GM23338 (cell line): ENCODE results near the gene AFAP1. TPM values are rescaled to one million over a fixed set of nuclear protein-coding genes. Genes with fewer than 3 reads are reported as not detected.

Experiments used
- ATAC-seq: fragments of 200-7000 bp; cut with Tn5 transposase; 3 replicates; pipeline ENCODE4 v1.9.1; 2020
- DNase-seq: peaks from one replicate; pipeline ENCODE4 v3.0.0-alpha.2; 2015; ENCODE audit warnings: low spot score
- H2AFZ ChIP-seq: fragments of 200-600 bp; sonication (generic); 2 replicates; pipeline ENCODE4 v1.8.0; 2016; ENCODE audit warnings: antibody characterized with exemption, mild to moderate bottlenecking, moderate library complexity
- H3F3A ChIP-seq: fragments of 200-600 bp; sonication (generic); replicated peaks from 2 replicates; pipeline ENCODE4 v1.8.0; 2017; ENCODE audit warnings: antibody characterized with exemption, mixed run types, low read depth
- H3K27ac ChIP-seq: fragments of 200-600 bp; sonication (generic); 2 replicates; pipeline ENCODE4 v1.6.1; 2016; ENCODE audit warnings: low read depth
- H3K27me3 ChIP-seq: fragments of 200-600 bp; sonication (generic); 2 replicates; pipeline ENCODE4 v1.8.0; 2016; ENCODE audit warnings: mild to moderate bottlenecking, mixed run types, moderate library complexity; ENCODE audit not compliant: insufficient read depth
- H3K36me3 ChIP-seq: fragments of 200-600 bp; sonication (generic); 2 replicates; pipeline ENCODE4 v1.8.0; 2016; ENCODE audit warnings: mild to moderate bottlenecking; ENCODE audit not compliant: insufficient read depth
- H3K4me1 ChIP-seq: fragments of 200-600 bp; sonication (generic); 2 replicates; pipeline ENCODE4 v1.8.0; 2016; ENCODE audit warnings: mild to moderate bottlenecking, moderate library complexity; ENCODE audit not compliant: insufficient read depth
- H3K4me2 ChIP-seq: fragments of 200-600 bp; sonication (generic); 2 replicates; pipeline ENCODE4 v1.7.1; 2017; ENCODE audit warnings: mixed run types
- H3K4me3 ChIP-seq: fragments of 200-600 bp; sonication (generic); 2 replicates; pipeline ENCODE4 v1.6.1; 2016; ENCODE audit warnings: mixed run types
- H3K79me2 ChIP-seq: fragments of 200-600 bp; sonication (generic); replicated peaks from 2 replicates; pipeline ENCODE4 v1.8.0; 2017; ENCODE audit warnings: mild to moderate bottlenecking; ENCODE audit not compliant: insufficient read depth
- H3K9me2 ChIP-seq: fragments of 200-600 bp; sonication (generic); 2 replicates; pipeline ENCODE4 v1.8.0; 2017; ENCODE audit not compliant: insufficient read depth
- H4K20me1 ChIP-seq: fragments of 200-600 bp; sonication (generic); replicated peaks from 2 replicates; pipeline ENCODE4 v1.8.0; 2017; ENCODE audit warnings: mild to moderate bottlenecking; ENCODE audit not compliant: insufficient read depth
- H3K27ac Mint-ChIP-seq: 2 replicates; pipeline ENCODE4 v1.8.0; 2020; ENCODE audit warnings: inconsistent platforms, mild to moderate bottlenecking, moderate library complexity, mixed read lengths
- H3K27me3 Mint-ChIP-seq: 3 replicates; pipeline ENCODE4 v1.8.0; 2022; ENCODE audit warnings: low read depth, mild to moderate bottlenecking, moderate library complexity, mixed read lengths, inconsistent platforms; ENCODE audit not compliant: insufficient read depth, poor library complexity
- H3K36me3 Mint-ChIP-seq: 3 replicates; pipeline ENCODE4 v1.8.0; 2021; ENCODE audit warnings: low read depth, mild to moderate bottlenecking, inconsistent platforms, moderate library complexity, mixed read lengths
- H3K4me1 Mint-ChIP-seq: 3 replicates; pipeline ENCODE4 v1.8.0; 2020; ENCODE audit warnings: mild to moderate bottlenecking, inconsistent platforms, mixed read lengths
- H3K4me3 Mint-ChIP-seq: 3 replicates; pipeline ENCODE4 v1.8.0; 2021; ENCODE audit warnings: moderate library complexity, mild to moderate bottlenecking, inconsistent platforms, mixed read lengths
- H3K9me3 Mint-ChIP-seq: 3 replicates; pipeline ENCODE4 v1.8.0; 2020; ENCODE audit warnings: moderate library complexity, mild to moderate bottlenecking, inconsistent platforms, mixed read lengths
- CREB1 ChIP-seq: fragments of 250-450 bp; sonication (Bioruptor Pico); IDR thresholded peaks from 2 replicates; pipeline ENCODE4 v1.5.0; 2020; ENCODE audit warnings: low read depth, mild to moderate bottlenecking, moderate library complexity
- CTCF ChIP-seq, 2 experiments: fragments of 200-600 bp in 1 of 2; sonication (generic) in 1 of 2; conservative IDR thresholded peaks; 2 replicates each; pipeline versions ENCODE4 v1.5.1 to v1.6.1; 2016 to 2017; ENCODE audit warnings: antibody characterized with exemption in 2 of 2, low read depth in 2 of 2, mild to moderate bottlenecking in 2 of 2, moderate library complexity in 1 of 2
- ETS1 ChIP-seq: IDR thresholded peaks from 2 replicates; pipeline ENCODE4 v1.6.1; 2016; ENCODE audit warnings: antibody characterized with exemption
- EZH2 ChIP-seq: fragments of 200-600 bp; sonication (generic); IDR thresholded peaks from one replicate; pipeline ENCODE4 v1.8.0; 2017; ENCODE audit warnings: antibody characterized with exemption, mild to moderate bottlenecking, low read depth; ENCODE audit not compliant: unreplicated experiment
- EZH2phosphoT487 ChIP-seq: fragments of 200-600 bp; sonication (generic); IDR thresholded peaks from one replicate; pipeline ENCODE4 v1.8.1; 2018; ENCODE audit warnings: antibody characterized with exemption; ENCODE audit not compliant: unreplicated experiment
- JUNB ChIP-seq: IDR thresholded peaks from one replicate; pipeline ENCODE4 v1.6.1; 2016; ENCODE audit warnings: antibody characterized with exemption; ENCODE audit not compliant: unreplicated experiment
- NANOG ChIP-seq: IDR thresholded peaks from 2 replicates; pipeline ENCODE4 v1.6.1; 2016; ENCODE audit warnings: antibody characterized with exemption, borderline replicate concordance
- POLR2AphosphoS5 ChIP-seq: IDR thresholded peaks from 2 replicates; pipeline ENCODE4 v1.6.1; 2016; ENCODE audit warnings: antibody characterized with exemption, low read depth
- REST ChIP-seq: IDR thresholded peaks from one replicate; pipeline ENCODE4 v1.6.1; 2018; ENCODE audit warnings: antibody characterized with exemption; ENCODE audit not compliant: unreplicated experiment
- STAT1 ChIP-seq: IDR thresholded peaks from one replicate; pipeline ENCODE4 v1.6.1; 2016; ENCODE audit warnings: antibody characterized with exemption; ENCODE audit not compliant: unreplicated experiment
- ZNF114 ChIP-seq: fragments of 250-450 bp; sonication (Bioruptor Pico); IDR thresholded peaks from 2 replicates; pipeline ENCODE4 v1.5.0; 2020; ENCODE audit warnings: mild to moderate bottlenecking, moderate library complexity
- ZNF331 ChIP-seq: fragments of 250-450 bp; sonication (Bioruptor Pico); IDR thresholded peaks from 2 replicates; pipeline ENCODE4 v1.5.0; 2020; ENCODE audit warnings: low read depth, mild to moderate bottlenecking, moderate library complexity
- ZNF462 ChIP-seq: fragments of 250-450 bp; sonication (Bioruptor Pico); IDR thresholded peaks from 2 replicates; pipeline ENCODE4 v1.5.0; 2020; ENCODE audit warnings: mild to moderate bottlenecking, moderate library complexity
- polyA plus RNA-seq: library from polyadenylated mRNA; unstranded; fragments of >200 nt; fragmentation: Nextera tagmentation; extraction: Ambion mirVana; gene quantifications from 2 replicates; pipeline ENCODE4 v1.2.1, GENCODE V29; 2016
- total RNA-seq: library from RNA; depleted of rRNA; stranded (reverse); fragments of >200 nt; shearing (Covaris generic); gene quantifications from 2 replicates; pipeline ENCODE4 v1.2.3, GENCODE V29; 2014

AFAP1 gene
- total and polyA plus RNA-seq, 2 experiments from 2014 or later = 6.5 to 21.5 TPM

GRCh38 chr4:7754565-7755262 is 184.9 kb downstream of the AFAP1 start:
- DNase-seq (no peak), ATAC-seq (no peak)

More at GRCh38 chr4:7754565-7755262, 184.9 kb downstream of the AFAP1 start:
- Histone ChIP-seq H3K27ac (no peak overlapping the region), H3K4me2 (no peak overlapping the region), H3K27me3 (no peaks in the 10 kb centered on the region), H3K79me2 (no peaks in the 10 kb centered on the region), H3K36me3 (no peaks in the 10 kb centered on the region), H3K9me2 (no peaks in the 10 kb centered on the region), H2AFZ (no peak overlapping the region), H3K4me3 (no peak overlapping the region), H4K20me1 (no peaks in the 10 kb centered on the region), H3F3A (no peaks in the 10 kb centered on the region), H3K4me1 (no peaks in the 10 kb centered on the region)
- no peak overlapping the region for H3K27ac Mint-ChIP-seq
- peaks cover 11% of the 10 kb centered on the region for H3K27me3 Mint-ChIP-seq
- H3K4me1 Mint-ChIP-seq = peaks cover 4% of the 10 kb centered on the region; the same call in 2 of the 3 replicates
- no peak for TF ChIP-seq CREB1 (CRISPR knock-in tag)
- no peak for TF ChIP-seq JUNB
- TF ChIP-seq ZNF462 = no peak
- no peak for TF ChIP-seq ETS1
- TF ChIP-seq POLR2AphosphoS5 = no peak
- TF ChIP-seq CTCF (conservative IDR thresholded peaks at IDR 0.05; ENCODE audit: low read depth in 2 of 2) = no peak
- TF ChIP-seq EZH2 = no peak
- TF ChIP-seq REST = no peak
- TF ChIP-seq NANOG = no peak
- TF ChIP-seq EZH2phosphoT487 = no peak
- no peak for TF ChIP-seq ZNF114
- no peak for TF ChIP-seq STAT1
- no peak for TF ChIP-seq ZNF331 (CRISPR knock-in tag)
- H3K9me3 Mint-ChIP-seq = no peaks in the 10 kb centered on the region
- no peaks in the 10 kb centered on the region for H3K36me3 Mint-ChIP-seq
- no peak overlapping the region for H3K4me3 Mint-ChIP-seq
